GM18499 (cell line): ENCODE results near the gene ZFP36L1.

Source experiments
- ATAC-seq: cut with Tn5 transposase; IDR thresholded peaks from one replicate; pipeline ENCODE4 v1.9.1; 2021; ENCODE audit warnings: moderate number of reproducible peaks; ENCODE audit not compliant: insufficient read depth, unreplicated experiment

ZFP36L1 gene

DNA sequence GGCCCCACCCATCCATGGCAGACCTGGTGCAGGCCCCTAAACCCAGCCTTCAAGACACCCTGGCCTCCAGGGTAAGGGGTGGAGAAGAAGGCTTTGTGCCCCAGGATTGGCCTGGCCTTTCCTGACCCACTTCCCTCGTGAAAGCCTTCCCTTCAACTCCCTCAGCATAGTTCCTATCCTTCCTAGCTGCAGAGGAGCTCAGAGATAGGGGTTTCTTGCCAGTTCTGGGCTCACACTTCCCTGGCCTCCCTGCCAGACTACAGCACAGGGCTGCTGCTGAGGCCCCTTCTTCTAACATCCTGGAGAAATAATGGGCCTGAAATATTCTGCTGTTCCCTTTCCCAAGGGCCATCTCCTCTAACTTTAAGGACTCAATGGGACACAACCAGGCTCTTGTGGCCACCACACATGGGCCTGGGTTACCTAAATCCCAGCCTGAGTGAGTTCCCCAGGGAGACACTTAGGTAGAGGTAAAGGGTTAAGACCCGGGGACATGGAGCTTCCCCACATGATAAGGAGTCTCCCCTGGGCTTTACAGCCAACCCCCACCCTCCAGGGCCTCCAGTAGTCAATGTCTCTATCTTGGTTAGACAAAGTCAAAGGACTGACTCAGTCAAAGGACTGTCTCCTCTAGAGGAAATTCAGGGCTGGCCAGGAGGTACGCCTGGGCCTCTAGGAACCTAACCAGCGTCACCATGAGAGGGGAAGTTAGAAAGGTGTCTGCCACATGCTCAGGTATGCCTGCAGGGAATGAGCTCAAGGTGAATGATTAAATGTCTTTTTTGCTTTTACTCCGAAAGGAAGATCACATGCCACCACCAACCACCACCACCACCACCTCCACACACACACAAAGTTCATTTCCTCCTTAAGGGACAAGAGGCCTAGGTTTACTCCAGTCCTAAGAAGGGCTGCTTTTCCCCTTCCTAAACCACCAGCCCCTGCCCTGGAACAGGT is 7.1 kb downstream of the ZFP36L1 start:
- ATAC-seq, result no peak

DNA sequence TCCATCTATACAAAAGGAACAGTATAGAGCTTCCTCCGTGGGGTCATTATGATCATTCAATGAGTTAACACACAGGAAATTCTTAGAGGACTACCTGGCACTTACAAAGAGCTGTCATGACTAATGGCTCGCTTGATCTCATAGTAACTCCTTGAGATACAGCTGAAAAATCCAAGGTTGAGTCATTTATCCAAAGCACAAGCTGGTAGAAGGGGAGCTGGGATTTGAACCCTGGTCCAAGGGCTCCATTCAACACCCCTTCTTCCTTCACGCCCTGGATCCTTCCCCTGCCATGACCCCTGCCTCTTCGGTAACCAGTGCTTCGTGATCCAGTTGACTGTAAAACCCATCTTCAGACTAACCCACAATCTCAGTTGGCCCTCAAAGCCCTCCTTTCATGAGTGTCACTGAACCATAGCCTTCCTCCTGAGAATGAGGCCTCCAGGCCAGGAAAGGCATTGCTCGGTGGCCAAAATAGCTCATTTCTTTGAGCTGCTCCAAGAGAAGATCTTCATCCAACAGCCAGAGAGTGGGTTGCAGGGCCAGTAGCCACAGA is 7.8 kb downstream of the ZFP36L1 start:
- ATAC-seq, result no peak

DNA sequence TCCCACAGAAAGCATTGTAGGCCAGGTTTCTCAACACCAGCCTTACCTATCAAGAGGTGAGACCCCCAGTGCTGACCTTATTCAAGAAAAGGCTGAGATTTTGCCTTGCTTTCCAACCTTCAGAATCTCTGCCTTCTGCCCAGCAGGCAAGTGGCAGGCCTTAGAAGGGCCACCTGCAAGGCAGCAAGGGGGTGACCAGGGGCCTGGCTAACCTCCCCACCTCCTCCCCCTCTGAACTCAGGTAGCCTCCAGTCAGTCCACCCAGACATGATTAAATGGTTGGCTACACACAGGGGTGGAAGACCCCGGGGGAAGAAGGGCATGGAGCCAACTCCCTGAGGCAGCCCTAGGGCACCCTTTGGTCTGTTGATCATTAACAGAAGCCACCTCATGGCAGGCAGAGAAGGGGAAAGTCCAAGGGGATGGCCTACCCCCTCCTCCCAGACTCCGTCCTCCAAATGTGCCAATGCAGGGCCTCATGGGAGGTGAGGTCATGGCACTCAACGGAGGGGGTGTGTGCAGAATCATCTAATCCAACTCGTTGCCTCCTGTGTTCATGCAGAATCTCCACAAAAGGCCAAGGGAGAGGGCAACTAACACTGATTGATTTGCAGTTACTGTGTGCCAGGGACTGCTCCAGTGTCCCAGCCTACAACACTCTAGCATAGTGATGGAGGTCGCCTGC is 8.5 kb downstream of the ZFP36L1 start:
- ATAC-seq, result no peak

DNA sequence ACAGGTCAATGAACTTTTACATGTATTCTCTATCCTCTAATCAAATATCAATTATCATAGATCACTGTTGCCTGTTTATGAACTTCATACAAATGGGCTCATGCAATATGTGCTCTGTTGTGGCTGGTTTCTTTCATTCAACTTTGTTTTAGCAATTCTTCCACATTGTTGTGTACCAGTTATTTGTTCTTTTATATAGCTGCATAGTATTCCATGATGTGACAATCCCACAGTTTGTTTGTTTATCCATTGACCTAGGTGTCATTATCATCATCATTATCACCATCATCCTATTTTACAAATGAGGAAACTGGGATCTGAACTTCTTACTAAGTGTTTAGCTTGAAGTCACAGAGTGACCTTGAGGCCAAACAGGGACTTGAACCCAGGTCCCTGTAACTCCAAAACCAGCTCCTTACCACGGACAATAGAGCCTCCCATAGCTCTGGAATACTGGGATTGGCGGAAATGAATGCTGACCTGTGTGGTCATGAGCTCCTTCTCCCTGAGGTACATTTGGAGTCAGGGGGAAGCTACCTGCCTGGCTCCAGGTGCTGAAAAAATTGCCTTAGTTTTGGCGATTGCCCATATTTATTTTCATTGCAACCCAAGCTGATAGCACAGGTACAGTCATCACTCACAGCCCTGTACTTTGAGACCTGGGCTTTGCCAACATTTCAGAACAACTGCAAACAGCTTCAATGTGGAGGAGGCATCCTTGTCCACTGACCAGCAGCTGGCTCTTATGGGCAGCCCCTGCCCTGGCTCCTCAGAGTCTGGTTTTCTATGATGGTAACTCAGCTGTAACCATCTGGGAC is 9.2 kb downstream of the ZFP36L1 start:
- no peak for ATAC-seq

DNA sequence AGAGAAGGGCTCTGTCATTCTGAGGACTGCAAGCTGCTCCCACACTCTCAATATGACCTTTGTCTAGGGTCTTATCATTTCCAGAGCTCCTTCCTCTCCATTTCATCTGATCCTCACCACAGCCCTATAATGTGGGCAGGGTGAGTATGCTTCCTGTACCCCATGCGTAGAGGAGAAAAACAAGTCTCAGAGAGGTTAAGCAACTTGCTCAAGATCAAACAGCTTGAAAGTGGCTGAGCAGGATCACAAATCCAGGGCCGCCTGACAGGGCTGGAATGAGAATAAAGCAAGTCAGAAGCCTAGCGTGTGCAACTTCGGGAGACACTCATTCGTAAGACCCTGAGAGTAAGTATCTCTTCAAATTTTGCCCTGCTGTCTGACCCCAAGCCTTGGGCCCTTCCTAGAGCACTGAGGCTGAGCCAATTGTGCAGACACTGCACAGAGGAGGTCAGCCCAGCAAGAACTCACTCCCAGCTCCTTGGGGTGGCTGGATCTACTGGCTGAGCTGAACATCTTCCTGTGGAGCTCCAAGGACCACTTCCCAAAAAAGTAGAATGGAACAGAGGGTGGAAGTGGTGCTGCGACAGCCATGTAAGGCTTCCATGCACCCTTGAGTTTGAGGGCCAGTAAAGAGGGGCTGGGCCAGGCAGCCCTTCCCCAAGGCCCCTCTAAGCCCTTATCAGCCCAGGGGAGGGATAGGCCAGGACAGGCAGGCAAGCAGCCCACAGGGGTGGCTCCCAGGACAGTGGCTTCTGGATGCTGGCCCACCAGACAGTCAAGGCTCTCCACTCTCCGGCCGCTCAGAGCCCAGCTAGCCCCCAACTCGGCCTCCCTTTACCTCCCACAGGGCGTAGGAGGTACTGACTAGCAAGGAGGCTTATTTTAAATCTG is 10.5 kb downstream of the ZFP36L1 start:
- ATAC-seq, result no peak

DNA sequence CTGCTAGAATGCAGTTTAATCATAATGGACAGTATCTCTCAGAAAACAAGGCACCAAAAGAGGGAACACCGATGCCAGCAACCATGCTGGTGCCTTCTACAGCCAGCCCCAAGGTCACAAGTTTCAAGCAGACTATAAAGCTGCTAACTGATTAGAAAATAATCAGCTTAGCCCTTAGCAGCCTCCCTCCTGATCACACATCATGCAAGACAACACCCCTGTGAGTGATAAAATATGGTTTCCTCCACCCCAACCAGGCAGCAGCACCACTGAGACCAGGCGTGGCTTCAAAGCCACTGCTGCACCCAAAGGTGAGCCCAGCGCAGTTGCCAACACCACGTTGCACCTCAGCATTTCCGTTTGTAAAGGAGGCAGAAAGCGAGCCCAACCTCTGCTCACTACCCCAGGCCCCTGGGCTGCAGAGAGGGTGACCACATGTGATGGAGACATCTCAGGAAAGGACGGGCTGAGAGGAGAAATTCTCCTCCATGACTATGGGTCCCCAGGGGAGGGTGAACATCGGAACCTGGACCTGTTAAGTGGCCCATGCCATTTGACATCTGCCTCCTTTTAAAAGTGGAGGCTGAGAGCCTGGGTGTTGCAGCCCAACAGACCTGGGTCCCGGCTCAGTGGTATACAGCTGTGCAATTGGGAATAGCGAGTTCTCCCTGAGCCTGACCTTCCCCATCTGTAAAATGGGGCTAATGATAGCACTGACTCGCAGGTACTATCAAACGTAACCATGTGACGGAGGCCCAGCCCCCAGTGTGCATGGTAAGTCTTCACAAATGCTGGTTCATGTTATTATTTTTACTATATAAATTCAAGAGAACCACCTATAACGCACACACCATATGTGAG is 11.5 kb downstream of the ZFP36L1 start:
- no peak for ATAC-seq

DNA sequence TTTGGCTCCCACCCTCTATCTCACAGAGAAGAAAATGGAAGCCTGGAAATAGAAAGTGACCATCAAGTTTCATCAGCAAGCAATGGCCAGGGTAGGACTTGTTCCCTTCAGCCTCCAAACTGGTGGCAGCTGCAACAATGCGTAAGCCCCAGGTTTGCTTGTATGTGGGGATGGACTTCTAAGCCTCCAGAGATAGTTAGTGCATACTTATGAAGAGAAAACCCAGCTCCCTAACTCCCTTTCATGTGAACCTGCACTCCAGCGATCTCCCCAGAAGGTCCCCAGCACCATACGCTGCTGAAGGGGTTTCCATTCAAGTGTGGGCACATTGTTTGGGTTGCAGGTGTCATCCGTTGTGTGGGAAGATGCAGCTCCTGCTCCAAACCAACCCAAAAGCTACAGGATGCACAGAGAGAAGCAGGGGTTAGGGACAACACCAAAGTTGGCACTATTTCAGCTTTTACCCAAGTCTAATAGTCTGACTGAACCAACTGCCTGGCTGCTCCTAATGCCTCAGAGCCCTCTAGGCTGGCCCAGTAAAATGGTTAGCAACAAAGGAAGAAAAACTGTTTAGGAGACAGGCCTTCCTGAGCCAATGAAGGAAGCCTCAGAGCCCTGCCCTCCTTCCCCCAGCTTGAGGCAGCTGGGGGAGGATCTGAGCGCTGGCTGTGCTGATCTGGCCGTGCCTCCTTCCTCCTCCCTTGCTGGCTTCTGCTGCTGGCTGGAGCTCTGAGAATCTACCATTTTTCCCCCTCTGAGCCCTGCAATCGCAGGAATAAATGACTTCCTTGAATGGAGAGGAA is 12.3 kb downstream of the ZFP36L1 start:
- ATAC-seq, result no peak

DNA sequence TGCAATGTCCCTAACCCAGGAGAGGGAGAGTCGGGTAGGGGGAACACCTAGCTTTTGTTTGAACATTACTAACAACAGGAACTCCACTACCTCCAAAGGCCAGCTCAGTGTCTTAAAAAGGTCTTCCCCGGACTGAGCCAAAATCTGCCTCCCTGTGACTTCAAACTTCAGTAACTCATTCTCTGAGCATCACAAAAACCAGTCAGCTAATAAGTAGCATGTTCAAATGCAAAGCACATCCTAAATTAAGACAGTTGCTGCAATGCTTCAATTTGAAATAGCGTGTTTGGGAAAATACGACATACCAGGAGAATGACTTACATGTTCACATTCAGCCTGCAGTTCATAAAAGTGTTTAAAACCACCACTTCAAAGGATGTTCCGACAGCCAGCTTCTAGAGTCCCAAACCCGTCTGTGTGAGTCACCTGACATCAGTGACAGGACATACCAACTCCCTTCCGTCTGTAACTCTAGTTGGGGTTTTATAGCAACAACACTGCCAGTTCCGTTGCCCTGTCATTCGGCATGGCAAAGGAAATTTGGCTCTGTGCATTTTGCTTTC is 13.0 kb downstream of the ZFP36L1 start:
- ATAC-seq, result no peak

DNA sequence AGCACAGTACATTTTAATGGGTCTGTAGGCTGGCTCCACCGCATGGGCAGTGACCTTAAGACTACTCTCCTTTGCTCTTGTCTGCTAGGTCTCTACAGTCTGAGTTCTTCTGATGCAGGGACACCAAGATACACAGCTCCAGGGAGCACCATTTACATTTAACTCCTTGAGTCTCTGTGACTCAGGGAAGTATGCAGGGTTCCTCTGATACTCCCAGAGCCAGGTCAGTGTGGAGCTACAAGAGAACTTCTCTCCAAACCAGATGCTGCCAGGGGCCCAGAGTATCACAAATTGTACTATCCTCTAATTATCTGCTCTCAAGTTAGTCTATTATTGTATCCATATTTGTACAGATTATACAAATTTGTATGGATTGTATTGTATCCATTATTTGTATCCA is 15.2 kb downstream of the ZFP36L1 start:
- ATAC-seq, result no peak

DNA sequence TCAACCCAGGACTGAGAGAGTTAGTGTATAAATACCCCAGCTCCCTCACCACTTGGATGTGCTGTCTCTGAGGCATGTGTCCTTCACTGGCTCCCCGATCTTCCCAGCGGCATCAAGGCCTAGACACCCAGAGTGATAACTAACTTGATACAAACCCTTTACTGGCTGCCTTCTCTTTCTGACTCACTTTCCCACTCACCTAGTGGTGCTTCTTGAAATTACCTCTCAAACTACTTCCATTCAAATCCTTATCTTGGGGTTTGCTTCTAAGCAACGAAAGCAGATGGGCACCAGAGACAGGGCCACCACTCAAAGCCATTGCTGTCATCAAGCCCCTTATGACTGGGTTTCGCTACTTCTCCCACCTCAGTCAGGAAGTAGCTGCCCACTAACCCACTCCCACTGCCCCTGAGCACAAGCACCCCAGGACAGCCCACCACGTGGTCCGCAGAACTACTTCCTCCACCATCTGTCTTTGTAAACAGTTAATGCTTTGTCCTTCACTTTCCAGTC is 17.2 kb downstream of the ZFP36L1 start:
- no peak for ATAC-seq

DNA sequence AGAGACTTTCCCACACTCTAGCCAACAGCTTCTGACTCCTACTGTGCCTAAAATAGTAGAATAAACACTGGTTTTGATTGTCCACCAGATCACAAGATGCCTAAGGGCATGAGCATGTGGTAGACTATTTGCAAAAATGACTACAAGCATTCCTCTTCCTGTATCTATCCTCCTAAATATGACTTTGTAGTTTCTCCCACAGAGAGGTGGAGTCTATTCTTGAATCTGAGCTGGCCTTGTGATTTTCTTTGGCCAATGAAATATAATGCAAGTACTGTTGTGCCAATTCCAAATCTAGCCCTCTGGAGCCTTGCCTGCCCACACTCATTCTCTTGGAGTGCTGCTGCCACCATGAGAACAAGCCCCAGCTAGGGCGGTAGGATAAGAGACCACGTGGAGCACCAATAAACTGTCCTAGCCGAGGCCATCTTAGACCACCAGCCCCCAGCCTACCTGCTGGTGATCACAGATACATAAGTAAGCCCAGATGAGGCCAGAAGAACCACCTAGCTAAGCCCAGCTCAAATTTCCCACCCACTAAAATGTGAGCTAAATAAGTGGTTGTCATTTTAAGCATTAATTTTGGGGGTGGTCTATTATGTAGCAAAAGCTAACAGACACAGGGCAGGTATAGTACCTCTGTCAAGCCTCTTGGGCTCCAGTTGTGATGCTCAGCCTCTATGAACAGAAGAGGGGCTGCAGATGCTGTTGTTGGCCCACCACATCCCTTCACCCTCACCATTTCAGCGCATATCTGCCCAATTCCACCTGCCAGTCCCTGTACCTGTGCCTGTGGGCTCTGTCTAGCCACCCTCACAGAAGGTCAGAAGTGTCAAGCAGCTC is 17.9 kb downstream of the ZFP36L1 start:
- ATAC-seq, result no peak

DNA sequence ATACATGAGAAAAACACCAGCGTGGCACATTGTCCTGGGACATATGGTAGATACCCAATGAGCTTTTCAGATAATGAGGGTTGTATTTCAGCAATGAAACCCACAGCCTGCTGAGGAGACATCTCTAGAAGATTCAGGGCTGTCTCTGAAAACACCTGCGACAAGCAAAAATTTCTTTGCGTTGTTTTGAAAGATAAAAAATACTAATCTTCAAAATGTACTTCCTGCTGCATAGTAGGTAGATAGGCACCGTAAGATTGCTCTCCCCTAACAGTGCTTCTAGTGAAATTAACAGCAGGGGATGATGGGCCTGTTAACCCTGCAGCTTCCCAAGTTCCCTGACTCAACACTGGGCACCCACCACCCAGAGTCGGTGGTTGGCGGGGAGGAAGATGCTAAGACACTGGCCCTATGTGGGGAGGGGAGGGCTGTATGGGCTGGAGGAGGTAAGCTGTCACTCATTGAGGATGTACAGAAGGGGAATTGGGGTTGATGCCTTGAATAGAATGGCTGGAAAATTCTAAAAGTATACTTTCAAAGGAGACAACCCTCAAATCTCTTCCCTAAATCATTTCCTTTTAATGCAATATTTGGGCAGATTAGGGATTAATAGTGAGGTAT is 20.0 kb downstream of the ZFP36L1 start:
- ATAC-seq, result no peak

DNA sequence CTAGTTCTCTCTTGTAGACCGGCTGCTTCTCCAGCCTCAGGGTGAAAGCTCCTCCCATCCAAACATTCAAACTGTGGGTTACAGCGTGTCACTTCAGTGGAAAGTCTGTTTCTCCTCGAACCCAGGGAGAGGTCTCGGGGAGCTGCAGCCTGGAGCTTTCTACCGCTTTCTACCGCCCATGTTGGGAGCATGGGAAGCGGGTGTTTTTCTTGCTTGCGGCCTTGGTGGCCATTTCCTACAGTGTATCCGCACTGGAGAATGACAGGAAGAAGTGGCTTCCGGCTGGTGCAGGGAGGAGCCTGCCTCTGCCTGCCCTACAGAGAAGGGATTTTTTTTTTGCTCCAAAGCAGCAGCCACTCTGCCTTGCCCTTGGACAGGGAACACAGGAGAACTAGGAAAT is 21.2 kb downstream of the ZFP36L1 start:
- no peak for ATAC-seq

DNA sequence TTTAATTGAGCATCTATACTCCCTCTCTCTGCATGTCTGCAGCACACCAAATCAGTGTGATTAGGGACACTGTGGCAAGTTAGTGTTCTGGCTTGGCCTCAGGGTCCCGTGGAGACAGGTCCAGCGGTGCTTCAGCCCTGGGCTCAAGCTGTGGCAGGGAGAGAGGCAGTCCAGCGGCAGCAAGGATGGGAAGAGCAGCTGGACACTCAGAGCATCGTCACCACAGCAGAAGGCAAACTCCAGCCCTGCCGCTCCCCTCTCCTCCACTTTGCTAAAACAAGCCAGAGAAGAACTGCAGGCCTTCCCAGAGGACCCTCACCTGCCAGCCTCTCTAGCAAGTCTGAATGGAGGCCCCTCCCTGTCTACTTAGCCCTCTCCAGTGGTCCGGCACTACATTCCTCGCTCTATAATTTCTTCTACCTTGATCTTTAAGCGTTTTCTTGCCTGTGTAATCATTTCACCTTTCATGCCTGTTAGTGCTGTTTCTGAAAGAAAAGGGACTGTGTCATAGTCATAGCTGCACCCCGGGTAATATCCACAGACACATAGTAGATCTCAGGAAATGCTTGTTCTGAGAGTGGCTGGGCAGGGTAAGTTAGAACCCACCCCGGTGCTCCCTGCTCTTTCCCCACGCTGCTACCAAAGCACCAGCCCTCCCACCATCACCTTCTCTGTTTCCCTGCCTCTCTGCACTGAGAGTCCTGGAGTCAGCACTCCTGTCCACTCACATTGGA is 22.1 kb downstream of the ZFP36L1 start:
- ATAC-seq, result no peak

DNA sequence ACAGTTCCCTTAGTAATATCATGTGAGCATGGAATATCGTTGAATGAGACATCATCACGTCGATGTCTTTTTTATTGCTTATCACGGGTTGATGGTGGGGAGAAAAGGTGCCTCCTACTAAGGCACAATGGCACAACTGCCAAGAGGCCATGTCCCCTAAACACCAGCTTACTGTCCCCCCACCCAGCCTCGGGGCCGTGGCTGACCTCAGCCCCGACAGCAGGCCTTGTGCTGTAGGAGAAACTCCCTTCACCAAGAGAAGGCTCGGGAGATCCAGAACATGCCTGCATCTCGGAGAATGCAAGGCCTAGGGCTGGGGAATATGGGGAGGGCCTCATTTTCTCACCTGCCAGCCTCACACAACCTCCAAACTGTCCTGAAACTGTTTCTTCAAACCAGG is 22.8 kb downstream of the ZFP36L1 start:
- ATAC-seq, result no peak
